Left cardiac atrium (tissue), 4 donors: ENCODE results near the gene ADI1. TPM values are rescaled to one million over a fixed set of nuclear protein-coding genes. Genes with fewer than 3 reads are reported as not detected.

Experiments used
- ATAC-seq, 2 donors: fragments of 200-7000 bp; cut with Tn5 transposase; one replicate each; pipeline ENCODE4 v1.9.1; 2020; ENCODE audit warnings: mild to moderate bottlenecking in 2 of 2, moderate library complexity in 2 of 2
- DNase-seq: peaks from one replicate; pipeline ENCODE4 v3.0.0-alpha.2; 2020
- intact Hi-C, 2 donors: fragments of 100-400 bp; cut with DNase I; formaldehyde crosslinking; loops; one replicate each; pipeline versions ENCODE4 v1.14.1 to v1.15.1; 2022 to 2023
- total RNA-seq, 2 donors: library from RNA; stranded (reverse); fragmentation: NEBNext Ultra II Directional; extraction: Animal tissue kit (Norgen Biotek cat#: 25700); gene quantifications; one replicate each; pipeline ENCODE4 v1.2.1, GENCODE V29; 2021
- donor health status: DM: no; HTN: yes; CAD: no.
- donor health status: DM: no; HTN: yes; CAD: no; lungs with severe emphysema.
- donor health status: DM: yes; HTN: yes; CAD: no.
- donor health status: Dilated cardiomyopathy.

The ADI1 gene
- total RNA-seq, 2 donors from 2014 or later = 102 to 128 TPM

- DNase-seq (peak; percentile 34), ATAC-seq (peak; percentile 13 to 31)
- intact Hi-C loops = no loop called here
These were observed 48.2 kb downstream of the ADI1 start for GRCh38 chr2:3470856-3471737.

GRCh38 chr2:3470166-3470651 is 49.1 kb downstream of the ADI1 start:
- intact Hi-C loops = no loop called here
- DNase-seq (peak; percentile 90), ATAC-seq (peak; percentile 86 to 87)

DNA sequence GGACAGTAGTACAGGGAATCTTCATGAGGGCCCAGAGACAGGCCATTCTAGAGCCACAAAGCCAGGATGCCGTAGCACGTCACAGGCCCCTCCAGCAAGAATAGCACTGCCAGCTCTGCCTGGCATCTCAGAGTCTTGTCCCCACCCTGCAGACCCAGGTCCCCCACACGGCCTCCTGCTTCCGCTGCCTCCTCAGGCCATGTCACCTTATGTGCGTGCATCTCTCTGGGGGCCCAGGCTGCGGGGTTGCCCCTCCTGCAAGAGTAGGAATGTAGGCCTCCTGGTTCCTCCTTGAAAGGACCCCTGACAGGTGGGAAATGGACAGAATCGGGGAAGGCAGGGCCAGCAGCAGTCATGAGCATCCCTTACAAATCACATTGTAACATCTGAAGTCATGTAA is 49.8 kb downstream of the ADI1 start:
- intact Hi-C loops = no loop called here
- DNase-seq (peak; percentile 20), ATAC-seq (no peak)

- no peak for ATAC-seq
- intact Hi-C loops = no loop called here
- DNase-seq = no peak
These were observed 50.9 kb downstream of the ADI1 start for GRCh38 chr2:3468296-3468988.

- no peak for ATAC-seq
- no peak for DNase-seq
- intact Hi-C loops = no loop called here
These were observed 51.7 kb downstream of the ADI1 start for GRCh38 chr2:3467654-3468053.

- no peak for DNase-seq
- intact Hi-C loops = no loop called here
- no peak for ATAC-seq
These were observed 52.4 kb downstream of the ADI1 start for GRCh38 chr2:3466966-3467365.

DNA sequence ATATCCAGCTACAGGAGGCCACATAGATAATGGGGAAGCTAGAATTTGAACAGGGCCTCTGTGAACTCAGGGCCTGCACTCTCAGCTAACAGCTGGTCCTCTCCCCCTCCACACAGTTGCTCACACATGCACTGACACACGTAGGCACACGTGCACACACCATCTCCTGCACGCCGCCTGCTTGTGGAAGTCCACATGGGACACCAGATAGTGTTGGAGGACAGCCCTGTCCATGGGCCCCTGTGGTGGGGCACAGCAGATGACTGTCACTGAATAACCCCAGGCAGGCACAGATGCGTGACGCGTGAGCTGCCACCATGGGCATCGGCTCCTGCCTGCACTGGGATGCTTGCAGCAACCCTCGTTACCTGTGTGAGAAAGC is 52.9 kb downstream of the ADI1 start:
- ATAC-seq (no peak), DNase-seq (no peak)
- intact Hi-C loops = no loop called here

DNA sequence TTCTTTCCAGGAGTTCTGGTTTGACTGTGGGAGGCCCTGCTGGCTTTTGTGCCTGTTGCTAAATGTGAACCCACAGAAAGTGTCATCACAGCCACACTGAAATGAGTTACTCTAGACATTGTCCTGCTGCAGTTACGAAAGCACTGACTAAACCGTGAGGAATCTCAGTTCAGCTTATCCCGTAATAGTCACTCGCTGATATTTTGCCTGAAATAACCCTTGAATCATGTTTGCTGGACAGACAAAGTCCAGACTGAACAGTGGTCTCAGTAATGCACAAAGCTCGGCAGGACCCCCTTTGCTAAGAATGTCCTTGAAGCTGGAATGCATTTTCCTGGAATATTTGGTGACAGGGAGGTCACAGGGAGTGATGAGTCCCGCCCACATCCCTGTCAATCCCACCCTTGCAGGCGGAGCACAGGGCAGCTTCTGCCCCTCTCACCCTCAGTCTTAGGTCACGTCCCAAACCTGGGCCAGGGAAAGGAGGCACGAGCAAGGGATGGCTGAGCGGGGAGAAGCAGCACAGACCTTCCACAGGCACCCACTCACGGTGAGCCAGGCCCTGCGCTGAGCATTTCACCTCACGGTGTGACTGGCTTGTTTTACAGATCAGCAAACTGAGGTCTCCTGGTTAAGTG is 53.4 kb downstream of the ADI1 start:
- DNase-seq (peak; percentile 22), ATAC-seq (peak; percentile 38 to 42)
- intact Hi-C loops = no loop called here

- ATAC-seq (no peak), DNase-seq (peak; percentile 24)
- intact Hi-C loops = no loop called here
These were observed 54.0 kb downstream of the ADI1 start for GRCh38 chr2:3465328-3465727.

- ATAC-seq (no peak), DNase-seq (peak; percentile 18)
- intact Hi-C loops = loop anchor here in 1 of 2 donors (5.0 kb wide), 2 partner anchors 37 to 58 kb away; no protein-coding TSS in a partner anchor
These were observed 54.8 kb downstream of the ADI1 start for GRCh38 chr2:3464401-3465005.

DNA sequence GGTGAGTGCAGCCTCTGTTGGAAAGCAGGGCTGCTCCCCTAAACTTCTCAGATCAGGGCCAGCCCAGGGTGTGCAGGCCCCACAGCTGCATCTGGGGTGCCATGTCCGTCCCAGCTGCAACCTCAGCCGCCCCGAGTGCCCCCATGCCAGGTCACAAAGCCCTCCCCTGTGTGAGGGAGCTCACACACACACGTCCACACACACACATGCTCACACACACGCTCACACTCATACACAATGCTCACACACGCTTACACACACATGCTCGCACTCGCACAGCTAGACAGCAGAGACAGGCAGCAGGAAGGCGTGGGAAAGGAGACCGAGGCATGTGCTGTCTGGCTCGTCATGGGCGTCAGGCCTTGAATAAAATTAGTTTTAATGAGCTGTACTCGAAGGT is 55.4 kb downstream of the ADI1 start:
- intact Hi-C loops = loop anchor here in 1 of 2 donors (5.0 kb wide), 2 partner anchors 37 to 58 kb away; no protein-coding TSS in a partner anchor
- no peak for ATAC-seq
- no peak for DNase-seq

DNA sequence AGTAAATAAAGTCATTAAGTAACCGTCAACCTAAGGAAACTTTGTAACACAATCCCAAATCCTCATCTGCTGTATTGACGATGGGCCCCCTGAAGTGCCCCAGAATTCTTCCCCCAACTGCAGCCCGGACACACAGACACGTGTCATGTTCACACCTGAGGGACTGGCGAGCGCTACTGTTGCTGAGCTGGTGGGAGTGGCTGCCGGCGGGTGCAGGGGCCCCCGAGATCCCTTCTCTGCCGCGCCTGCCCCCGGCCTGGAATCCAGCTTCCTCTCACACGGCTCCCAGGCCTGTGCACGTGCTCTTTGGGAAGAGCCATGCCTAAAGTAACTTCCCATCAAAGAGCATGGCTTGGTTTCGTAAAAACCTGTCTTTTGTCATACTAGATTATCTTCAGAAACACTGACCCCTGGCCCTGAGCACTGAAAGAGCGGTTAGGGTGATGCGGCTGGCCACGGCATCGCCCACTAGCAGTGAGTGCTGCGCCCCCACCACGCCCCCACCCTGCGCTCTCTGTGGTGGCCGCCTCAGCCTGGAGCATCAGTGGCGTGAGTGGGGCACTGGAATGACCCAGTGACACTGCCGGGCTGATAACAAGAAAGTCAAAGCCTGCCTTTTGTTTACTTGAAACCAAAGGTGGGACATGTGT is 56.0 kb downstream of the ADI1 start:
- intact Hi-C loops = loop anchor here in 1 of 2 donors (5.0 kb wide), 2 partner anchors 36 to 59 kb away; no protein-coding TSS in a partner anchor

GRCh38 chr2:3462493-3463104 is 56.7 kb downstream of the ADI1 start:
- DNase-seq (no peak), ATAC-seq (no peak)
- intact Hi-C loops = loop anchor here in 1 of 2 donors (5.0 kb wide), 2 partner anchors 35 to 60 kb away; no protein-coding TSS in a partner anchor

More for the DNA sequence above, 56.0 kb downstream of the ADI1 start:
- ATAC-seq (no peak), DNase-seq (no peak)

- ATAC-seq (no peak), DNase-seq (no peak)
- intact Hi-C loops = loop anchor here in 1 of 2 donors (5.0 kb wide), 2 partner anchors 35 to 60 kb away; no protein-coding TSS in a partner anchor
These were observed 57.4 kb downstream of the ADI1 start for GRCh38 chr2:3461801-3462492.

DNA sequence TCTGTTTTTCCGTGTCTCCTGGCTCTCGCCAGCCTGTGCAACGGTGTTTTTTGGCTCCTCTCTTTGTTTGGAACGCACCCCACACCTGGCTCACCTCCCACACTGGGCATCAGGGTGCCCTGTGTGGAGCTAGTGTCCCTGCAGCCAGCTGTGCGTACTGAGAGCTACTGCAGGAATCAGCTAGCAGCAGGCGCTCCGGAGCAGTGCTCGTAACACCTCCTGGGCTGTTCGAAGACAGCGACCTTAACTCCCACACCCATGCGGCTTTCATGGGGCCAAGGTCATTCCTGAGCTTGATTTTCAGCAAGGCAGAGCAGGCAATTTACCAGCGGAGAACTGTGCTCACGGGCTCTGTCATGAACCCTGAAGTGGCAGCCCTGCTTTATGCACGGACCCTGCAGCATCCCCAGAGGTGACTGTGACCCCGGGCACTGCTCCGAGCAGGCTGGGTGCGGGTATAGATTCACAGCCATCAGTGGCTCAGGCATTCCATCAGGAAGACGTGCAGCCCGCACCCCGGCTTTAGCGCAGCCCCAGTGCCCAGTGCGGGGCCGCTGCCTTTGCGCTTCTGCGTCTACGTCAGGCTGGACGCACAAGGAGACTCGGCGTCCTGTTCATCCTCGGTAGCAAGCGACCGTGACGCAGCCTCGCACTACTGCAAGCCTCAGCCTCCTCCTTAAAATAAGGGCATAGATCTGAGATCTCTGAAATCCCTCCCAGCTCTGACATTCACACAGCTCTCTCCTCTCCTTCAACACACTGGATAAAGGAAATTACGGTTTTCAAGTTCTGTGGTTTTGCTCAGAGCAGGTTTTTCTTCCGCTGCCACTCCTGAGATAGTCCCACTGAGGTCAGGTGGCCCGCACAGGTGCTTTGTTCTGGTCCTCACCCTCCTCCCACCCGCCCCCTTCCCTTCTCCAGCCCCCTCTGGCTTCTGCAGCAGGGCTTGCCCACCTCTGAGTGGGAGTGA is 58.2 kb downstream of the ADI1 start:
- ATAC-seq = peak in 1 of 2 donors; percentile 45
- DNase-seq = no peak
- intact Hi-C loops = loop anchor here in 1 of 2 donors (5.0 kb wide), 2 partner anchors 34 to 61 kb away; no protein-coding TSS in a partner anchor

DNA sequence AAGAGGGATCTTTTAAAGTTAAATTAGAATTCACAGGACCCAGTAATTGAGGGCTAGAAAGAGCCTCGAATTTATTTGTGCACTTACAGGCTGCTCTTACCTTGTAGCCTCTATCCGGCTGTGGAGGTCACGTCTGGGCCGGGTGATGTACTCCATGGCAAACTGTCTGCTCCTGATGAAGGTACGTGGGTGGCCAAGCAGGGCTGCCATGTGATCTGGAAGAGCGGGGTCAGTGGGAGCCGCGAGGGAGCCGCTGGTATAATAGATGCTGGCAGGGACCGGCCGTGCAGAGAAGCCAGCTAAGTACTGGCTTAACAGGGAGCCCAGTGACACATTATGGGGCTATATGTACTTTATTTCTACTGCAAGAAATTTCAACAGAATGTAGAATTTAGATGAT is 59.2 kb downstream of the ADI1 start:
- intact Hi-C loops = loop anchor here in 1 of 2 donors (5.0 kb wide), 2 partner anchors 33 to 62 kb away; no protein-coding TSS in a partner anchor
- ATAC-seq = peak; percentile 40 to 46
- DNase-seq = peak; percentile 37
